Upper lobe of left lung (tissue), 6 donors: ENCODE data around the gene IWS1. TPM values are rescaled to one million over a fixed set of nuclear protein-coding genes. Genes with fewer than 3 reads are reported as not detected.
A peak's percentile ranks its signal among the peaks of the same experiment; 100 is the strongest.
"Not testable (repeated sequence)": the region's sequence is repeated elsewhere in the genome, so short reads cannot be mapped to it uniquely, and the experiment has no call there.

ENCODE experiments used
- ATAC-seq, 2 donors: fragments of 200-7000 bp; cut with Tn5 transposase; one replicate each; pipeline ENCODE4 v1.9.1; 2022; ENCODE audit warnings: mild to moderate bottlenecking in 2 of 2, moderate library complexity in 2 of 2; ENCODE audit not compliant: low FRiP score in 2 of 2
- DNase-seq, 2 donors: peaks; one replicate each; pipeline ENCODE4 v3.0.0-alpha.2; 2019 to 2020
- H3K27ac ChIP-seq, 4 donors: fragments of 200-600 bp; sonication (generic); one replicate each; pipeline ENCODE4 v1.5.1; 2016 to 2019
- H3K27me3 ChIP-seq, 4 donors: fragments of 200-600 bp; sonication (generic); one replicate each; pipeline ENCODE4 v1.5.1; 2017 to 2019
- H3K36me3 ChIP-seq, 4 donors: fragments of 200-600 bp; sonication (generic); one replicate each; pipeline ENCODE4 v1.5.1; 2016 to 2019
- H3K4me1 ChIP-seq, 4 donors: fragments of 200-600 bp; sonication (generic); one replicate each; pipeline ENCODE4 v1.5.1; 2018 to 2019
- H3K4me3 ChIP-seq, 4 donors: fragments of 200-600 bp; sonication (generic); one replicate each; pipeline ENCODE4 v1.5.1; 2017 to 2019; ENCODE audit warnings: mild to moderate bottlenecking in 2 of 4, moderate library complexity in 1 of 4
- H3K9me3 ChIP-seq, 4 donors: fragments of 200-600 bp; sonication (generic); one replicate each; pipeline ENCODE4 v1.5.1; 2018 to 2019
- CTCF ChIP-seq, 6 experiments: fragments of 450-650 bp in 4 of 6; fragments of 200-600 bp in 2 of 6; sonication (generic) in 2 of 6; IDR thresholded peaks; one replicate each; pipeline ENCODE4 v1.5.1; 2016 to 2019; ENCODE audit warnings: antibody characterized with exemption in 6 of 6
- EP300 ChIP-seq, 4 donors: sonication (generic); formaldehyde crosslinking; IDR thresholded peaks; one replicate each; pipeline ENCODE4 v1.5.1; 2017; ENCODE audit warnings: antibody characterized with exemption in 4 of 4, control low read depth in 2 of 4
- POLR2A ChIP-seq, 4 donors: fragments of 450-650 bp; IDR thresholded peaks; one replicate each; pipeline ENCODE4 v1.5.1; 2016 to 2017; ENCODE audit warnings: antibody characterized with exemption in 4 of 4, mild to moderate bottlenecking in 2 of 4
- POLR2AphosphoS5 ChIP-seq, 2 donors: sonication (generic); formaldehyde crosslinking; IDR thresholded peaks; one replicate each; pipeline ENCODE4 v1.5.1; 2017; ENCODE audit warnings: antibody characterized with exemption in 2 of 2
- WGBS, 2 donors: methylation state at CpG; one replicate each; pipeline ENCODE4 v1.1.5; 2017 to 2018; 5-methylcytosine and 5-hydroxymethylcytosine counted together
- total RNA-seq, 6 donors: library from RNA; depleted of rRNA in 4 of 6; stranded (reverse); fragments of >200 nt in 4 of 6; gene quantifications; one replicate each; pipeline versions ENCODE4 v1.1.0 to v1.2.1, GENCODE V29; 2016 to 2021
- donor health status: DM: no; HTN: no; CAD: no; lungs with moderate emphysema.
- donor health status: DM: no; HTN: yes; CAD: no; lungs with severe emphysema.

The IWS1 gene
- total RNA-seq, 6 donors from 2014 or later: 29.5 to 128 (median 58.6) TPM

GRCh38 chr2:127545189-127545588, 18.9 kb upstream of the IWS1 start:
- Histone ChIP-seq H3K36me3 (no peaks in the 10 kb centered on the region), H3K4me3 (no peak overlapping the region), H3K4me1 (no peaks in the 10 kb centered on the region), H3K27me3 (no peaks in the 10 kb centered on the region), H3K27ac (no peak overlapping the region), H3K9me3 (no peaks in the 10 kb centered on the region)
- no peak for ATAC-seq
- TF ChIP-seq POLR2AphosphoS5 (IDR thresholded peaks at IDR 0.05): no peak
- TF ChIP-seq POLR2A (IDR thresholded peaks at IDR 0.05): no peak
- no peak for TF ChIP-seq EP300 (IDR thresholded peaks at IDR 0.05)
- no peak for TF ChIP-seq CTCF (IDR thresholded peaks at IDR 0.05)
- WGBS, 2 donors: 64 to 90% methylated on average over 4 to 6 of the region's 6 CpGs
- DNase-seq: peak in 1 of 2 donors; percentile 32

DNA sequence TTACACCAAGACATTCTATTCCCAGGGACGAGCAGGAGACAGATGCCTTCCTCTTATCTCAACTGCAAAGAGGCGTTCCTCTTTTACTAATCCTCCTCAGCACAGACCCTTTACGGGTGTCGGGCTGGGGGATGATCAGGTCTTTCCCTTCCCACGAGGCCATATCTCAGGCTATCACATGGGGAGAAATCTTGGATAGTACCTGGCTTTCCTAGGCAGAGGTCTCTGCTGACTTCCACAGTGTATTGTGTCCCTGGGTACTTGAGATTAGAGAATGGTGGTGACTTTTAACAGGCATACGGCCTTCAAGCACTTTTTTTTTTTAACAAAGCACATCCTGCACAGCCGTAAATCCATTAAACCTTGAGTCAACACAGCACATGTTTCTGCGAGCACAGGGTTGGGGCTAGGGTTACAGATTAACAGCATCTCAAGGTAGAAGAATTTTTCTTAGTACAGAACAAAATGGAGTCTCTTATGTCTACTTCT, 16.8 kb upstream of the IWS1 start:
- H3K27me3 ChIP-seq, H3K9me3 ChIP-seq, ATAC-seq, H3K36me3 ChIP-seq, H3K4me1 ChIP-seq, H3K27ac ChIP-seq, DNase-seq, H3K4me3 ChIP-seq: not testable (repeated sequence)
- 49 to 56% methylated on average over 8 of the region's 8 CpGs for WGBS, 2 donors

- 82 to 83% methylated on average over 2 to 3 of the region's 3 CpGs for WGBS, 2 donors
- ATAC-seq: peak in 1 of 2 donors; percentile 12
- TF ChIP-seq POLR2AphosphoS5 (IDR thresholded peaks at IDR 0.05): no peak
- TF ChIP-seq CTCF (IDR thresholded peaks at IDR 0.05): no peak
- TF ChIP-seq POLR2A (IDR thresholded peaks at IDR 0.05): no peak
- no peak for TF ChIP-seq EP300 (IDR thresholded peaks at IDR 0.05)
Measured at GRCh38 chr2:127542231-127542630, 15.9 kb upstream of the IWS1 start.

DNA sequence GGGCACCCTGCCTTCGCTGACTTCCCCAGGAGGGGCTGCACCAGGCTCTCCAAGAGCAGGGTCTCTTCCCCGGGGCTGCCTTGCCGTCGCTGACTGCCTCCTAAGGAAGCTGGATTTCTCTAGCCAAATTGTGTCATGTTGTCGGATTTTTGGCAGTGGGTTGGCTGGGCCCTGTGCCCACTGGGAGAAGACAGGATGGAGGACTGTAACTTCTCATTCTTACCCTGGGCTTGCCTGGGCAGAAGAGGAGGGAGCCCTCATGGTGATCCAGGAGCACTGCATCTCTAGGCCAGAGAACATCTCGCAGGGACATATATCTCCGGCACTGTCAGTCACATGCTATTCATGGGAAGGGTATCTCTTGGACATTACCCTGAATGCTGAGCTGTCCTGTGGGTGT, 15.5 kb upstream of the IWS1 start:
- WGBS, 2 donors: 81 to 97% methylated on average over 4 to 6 of the region's 7 CpGs
- H3K27me3 ChIP-seq: no peaks in the 10 kb centered on the region
- no peak for DNase-seq
- no peak overlapping the region for H3K27ac ChIP-seq
- no peak overlapping the region for H3K4me3 ChIP-seq
- no peaks in the 10 kb centered on the region for H3K36me3 ChIP-seq
- H3K4me1 ChIP-seq: no peaks in the 10 kb centered on the region
- no peak for TF ChIP-seq POLR2A (IDR thresholded peaks at IDR 0.05)
- no peak for TF ChIP-seq CTCF (IDR thresholded peaks at IDR 0.05)
- TF ChIP-seq EP300 (IDR thresholded peaks at IDR 0.05): no peak
- TF ChIP-seq POLR2AphosphoS5 (IDR thresholded peaks at IDR 0.05): no peak
- H3K9me3 ChIP-seq: no peaks in the 10 kb centered on the region
- peak in 1 of 2 donors; percentile 34 for ATAC-seq

More at GRCh38 chr2:127542231-127542630, 15.9 kb upstream of the IWS1 start:
- Histone ChIP-seq H3K4me1 (no peaks in the 10 kb centered on the region), H3K36me3 (no peaks in the 10 kb centered on the region), H3K9me3 (no peaks in the 10 kb centered on the region), H3K27me3 (no peaks in the 10 kb centered on the region), H3K4me3 (no peak overlapping the region), H3K27ac (no peak overlapping the region)
- peak in 1 of 2 donors; percentile 22 for DNase-seq

- no peak overlapping the region for H3K4me3 ChIP-seq
- WGBS, 2 donors: 82 to 86% methylated on average over 5 of the region's 5 CpGs
- no peaks in the 10 kb centered on the region for H3K4me1 ChIP-seq
- no peaks in the 10 kb centered on the region for H3K27me3 ChIP-seq
- no peaks in the 10 kb centered on the region for H3K9me3 ChIP-seq
- TF ChIP-seq CTCF (IDR thresholded peaks at IDR 0.05) (no peak), POLR2AphosphoS5 (IDR thresholded peaks at IDR 0.05) (no peak), EP300 (IDR thresholded peaks at IDR 0.05) (no peak), POLR2A (IDR thresholded peaks at IDR 0.05) (no peak)
- H3K27ac ChIP-seq: no peak overlapping the region
- no peaks in the 10 kb centered on the region for H3K36me3 ChIP-seq
- DNase-seq (no peak), ATAC-seq (no peak)
Measured at GRCh38 chr2:127537644-127538043, 11.4 kb upstream of the IWS1 start.
